ENCODE results near the gene HBD.

The HBD gene

DNA sequence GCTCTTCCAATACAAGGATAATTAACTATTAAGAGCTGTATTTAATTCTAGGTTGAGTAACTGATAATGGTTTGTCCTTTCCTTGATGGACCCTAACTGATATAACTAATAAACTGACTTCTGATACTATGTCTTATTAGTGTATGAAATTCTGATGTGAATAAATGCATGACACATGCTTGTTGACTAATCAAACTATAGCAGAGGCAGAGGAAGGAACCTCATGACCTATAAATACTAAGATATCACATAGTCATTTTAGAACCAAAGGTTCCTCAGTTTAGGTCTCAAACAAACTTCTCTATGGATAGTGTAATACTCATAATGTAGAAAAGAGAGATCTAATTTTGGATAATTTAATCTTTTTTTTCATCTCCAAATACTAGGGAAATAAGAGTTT lies 4.8 kb upstream of the HBD start:
- H3K4me3 ChIP-seq (ENCODE audit: low read depth, low read length), result no peak overlapping the region
- TF ChIP-seq CTCF (IDR thresholded peaks at IDR 0.05; ENCODE audit: low read depth, low read length), result no peak

GRCh38 chr11:5238486-5238885 lies 4.2 kb upstream of the HBD start:
- TF ChIP-seq CTCF (IDR thresholded peaks at IDR 0.05; ENCODE audit: low read depth, low read length), result no peak
- no peak overlapping the region for H3K4me3 ChIP-seq (ENCODE audit: low read depth, low read length)

DNA sequence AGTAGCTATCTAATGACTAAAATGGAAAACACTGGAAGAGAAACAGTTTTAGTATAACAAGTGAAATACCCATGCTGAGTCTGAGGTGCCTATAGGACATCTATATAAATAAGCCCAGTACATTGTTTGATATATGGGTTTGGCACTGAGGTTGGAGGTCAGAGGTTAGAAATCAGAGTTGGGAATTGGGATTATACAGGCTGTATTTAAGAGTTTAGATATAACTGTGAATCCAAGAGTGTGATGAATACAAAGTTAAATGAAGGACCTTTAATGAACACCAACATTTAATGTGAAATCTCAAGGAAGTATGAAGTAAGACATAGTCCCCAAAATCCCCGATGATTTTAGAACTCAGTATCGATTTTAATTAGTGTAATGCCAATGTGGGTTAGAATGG lies 3.1 kb upstream of the HBD start:
- no peak overlapping the region for H3K4me3 ChIP-seq (ENCODE audit: low read depth, low read length)
- no peak for TF ChIP-seq CTCF (IDR thresholded peaks at IDR 0.05; ENCODE audit: low read depth, low read length)

DNA sequence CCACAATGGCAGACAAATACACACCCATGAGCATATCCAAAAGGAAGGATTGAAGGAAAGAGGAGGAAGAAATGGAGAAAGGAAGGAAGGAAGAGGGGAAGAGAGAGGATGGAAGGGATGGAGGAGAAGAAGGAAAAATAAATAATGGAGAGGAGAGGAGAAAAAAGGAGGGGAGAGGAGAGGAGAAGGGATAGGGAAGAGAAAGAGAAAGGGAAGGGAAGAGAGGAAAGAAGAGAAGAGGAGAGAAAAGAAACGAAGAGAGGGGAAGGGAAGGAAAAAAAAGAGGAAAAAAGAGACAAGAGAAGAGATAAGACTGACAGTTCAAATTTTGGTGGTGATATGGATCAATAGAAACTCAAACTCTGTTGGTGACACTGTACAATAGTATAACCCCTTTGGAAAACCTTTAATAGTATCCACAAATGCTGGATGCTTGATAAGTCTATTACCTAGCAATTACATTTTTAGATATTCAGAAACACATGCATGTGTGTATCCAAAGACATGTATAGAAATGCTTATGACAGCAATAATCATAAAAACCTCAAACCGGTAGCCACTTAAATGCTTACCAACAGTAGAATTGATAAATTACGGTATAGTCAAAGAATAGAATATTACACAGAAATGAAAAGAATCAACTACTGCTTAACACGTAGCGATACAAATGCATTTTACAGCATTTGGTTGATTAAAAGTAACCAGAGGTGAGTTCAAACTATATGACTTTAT lies 1.2 kb upstream of the HBD start:
- no peak overlapping the region for H3K4me3 ChIP-seq (ENCODE audit: low read depth, low read length)
- TF ChIP-seq CTCF (IDR thresholded peaks at IDR 0.05; ENCODE audit: low read depth, low read length), result no peak

DNA sequence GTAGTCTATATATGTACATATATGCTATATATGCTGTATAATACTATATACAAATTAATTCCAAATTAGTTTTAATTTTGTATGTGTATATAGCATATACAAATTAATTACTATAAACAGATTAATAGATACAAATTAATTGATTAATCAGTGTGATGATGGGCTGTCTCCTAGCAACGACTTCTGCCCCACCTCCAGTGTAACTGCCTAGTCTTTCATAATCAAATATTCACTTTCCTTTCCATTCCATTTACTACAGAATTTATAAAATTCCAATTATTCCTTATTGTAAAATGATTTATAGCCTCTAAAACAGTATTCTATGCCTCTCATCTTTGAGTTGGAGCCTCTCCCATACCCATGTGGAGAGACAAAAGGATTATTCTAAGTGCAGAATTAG lies 976 bp downstream of the HBD start:
- TF ChIP-seq CTCF (IDR thresholded peaks at IDR 0.05; ENCODE audit: low read depth, low read length), result no peak
- H3K4me3 ChIP-seq (ENCODE audit: low read depth, low read length), result no peak overlapping the region

- no peak overlapping the region for H3K4me3 ChIP-seq (ENCODE audit: low read depth, low read length)
- TF ChIP-seq CTCF (IDR thresholded peaks at IDR 0.05; ENCODE audit: low read depth, low read length), result no peak
These were observed 1.5 kb downstream of the HBD start for GRCh38 chr11:5232821-5233220.

DNA sequence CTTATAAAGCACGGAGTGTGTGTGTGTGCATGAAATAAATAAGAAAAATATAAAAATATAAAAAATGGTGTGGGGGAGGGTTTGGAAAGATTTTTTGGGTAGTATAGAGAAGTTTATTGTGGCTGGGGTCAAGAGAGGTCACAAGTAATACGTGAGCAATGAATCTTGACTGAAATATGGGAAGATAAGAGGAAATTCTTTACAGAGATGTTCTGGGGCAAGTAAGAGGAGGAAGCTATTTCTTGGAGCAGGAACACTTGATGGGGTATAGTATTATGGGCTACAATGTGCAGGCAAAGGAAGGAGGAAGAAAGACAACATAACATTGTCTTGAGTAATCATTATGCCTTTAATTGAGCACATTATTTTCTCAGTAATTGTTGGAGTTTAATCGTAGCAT lies 2.1 kb downstream of the HBD start:
- TF ChIP-seq CTCF (IDR thresholded peaks at IDR 0.05; ENCODE audit: low read depth, low read length), result no peak
- H3K4me3 ChIP-seq (ENCODE audit: low read depth, low read length), result no peak overlapping the region
